NCI-H2081 (cell line): ENCODE results near the gene MESP2.

Experiments
- DNase-seq, 2 experiments: peaks; one replicate each; lab custom pipeline; 2025; lab: John Stamatoyannopoulos, UW

Gene MESP2

GRCh38 chr15:89815769-89816168 lies 39.6 kb downstream of the MESP2 start:
- DNase-seq, result no peak

GRCh38 chr15:89817701-89818280 lies 41.7 kb downstream of the MESP2 start:
- no peak for DNase-seq

- no peak for DNase-seq
Measured at GRCh38 chr15:89818287-89818686, 42.2 kb downstream of the MESP2 start.

GRCh38 chr15:89820666-89821611 lies 44.8 kb downstream of the MESP2 start:
- DNase-seq, result no peak

GRCh38 chr15:89822026-89822425 lies 45.9 kb downstream of the MESP2 start:
- DNase-seq, result no peak

- DNase-seq, result no peak
Measured at GRCh38 chr15:89822611-89822950, 46.4 kb downstream of the MESP2 start.

GRCh38 chr15:89822951-89823711 lies 47.0 kb downstream of the MESP2 start:
- no peak for DNase-seq

- DNase-seq, result no peak
Measured at GRCh38 chr15:89823836-89824606, 47.9 kb downstream of the MESP2 start.

GRCh38 chr15:89824607-89824867 lies 48.4 kb downstream of the MESP2 start:
- DNase-seq, result no peak

GRCh38 chr15:89825271-89825940 lies 49.3 kb downstream of the MESP2 start:
- DNase-seq, result no peak

- DNase-seq, result no peak
Measured at GRCh38 chr15:89826671-89827655, 50.8 kb downstream of the MESP2 start.

GRCh38 chr15:89827829-89828228 lies 51.7 kb downstream of the MESP2 start:
- DNase-seq, result no peak
